KOPT-K1 (cell line): ENCODE measurements around the gene KDM4F.
"Not testable (repeated sequence)": the region's sequence is repeated elsewhere in the genome, so short reads cannot be mapped to it uniquely, and the experiment has no call there.

Experiments
- H3K27ac ChIP-seq: fragments of 200-600 bp; sonication (generic); 2 replicates; pipeline ENCODE4 v1.5.1; 2016; ENCODE audit warnings: antibody characterized with exemption, mild to moderate bottlenecking, low read depth, low read length; ENCODE audit not compliant: poor library complexity, severe bottlenecking
- H3K36me3 ChIP-seq: fragments of 200-600 bp; sonication (generic); 2 replicates; pipeline ENCODE4 v1.5.1; 2017; ENCODE audit warnings: antibody characterized with exemption, mild to moderate bottlenecking, low read length, moderate library complexity; ENCODE audit not compliant: insufficient read depth
- H3K9me3 ChIP-seq: fragments of 200-600 bp; sonication (generic); 2 replicates; pipeline ENCODE4 v1.5.1; 2017; ENCODE audit warnings: antibody characterized with exemption, low read length, mild to moderate bottlenecking; ENCODE audit not compliant: insufficient read depth, poor library complexity, severe bottlenecking

Gene KDM4F

GRCh38 chr11:95049122-95049521 lies at the start of gene KDM4F:
KDM4F (plus strand) TSS chr11:95049422.
- H3K27ac ChIP-seq, H3K36me3 ChIP-seq, H3K9me3 ChIP-seq: not testable (repeated sequence)

- H3K36me3 ChIP-seq = no peaks in the 10 kb centered on the region
- no peak overlapping the region for H3K27ac ChIP-seq
- H3K9me3 ChIP-seq = no peaks in the 10 kb centered on the region
Measured at GRCh38 chr11:95003716-95004115, 45.5 kb upstream of the KDM4F start.

GRCh38 chr11:95005642-95006041 lies 43.6 kb upstream of the KDM4F start:
- Histone ChIP-seq H3K36me3 (no peaks in the 10 kb centered on the region), H3K9me3 (no peaks in the 10 kb centered on the region), H3K27ac (no peak overlapping the region)

GRCh38 chr11:95011376-95011775 lies 37.8 kb upstream of the KDM4F start:
- no peak overlapping the region for H3K27ac ChIP-seq
- H3K9me3 ChIP-seq = no peaks in the 10 kb centered on the region
- H3K36me3 ChIP-seq = no peaks in the 10 kb centered on the region

- Histone ChIP-seq H3K27ac (no peak overlapping the region), H3K9me3 (no peaks in the 10 kb centered on the region), H3K36me3 (no peaks in the 10 kb centered on the region)
Measured at GRCh38 chr11:95014184-95014821, 34.9 kb upstream of the KDM4F start.

GRCh38 chr11:95016139-95016538 lies 33.1 kb upstream of the KDM4F start:
- no peaks in the 10 kb centered on the region for H3K36me3 ChIP-seq
- H3K9me3 ChIP-seq = no peaks in the 10 kb centered on the region
- H3K27ac ChIP-seq = no peak overlapping the region

GRCh38 chr11:95021468-95021867 lies 27.8 kb upstream of the KDM4F start:
- H3K27ac ChIP-seq, H3K36me3 ChIP-seq, H3K9me3 ChIP-seq: not testable (repeated sequence)

GRCh38 chr11:95024958-95025357 lies 24.3 kb upstream of the KDM4F start, which contains the start of gene KDM4E:
KDM4E (plus strand) TSS chr11:95025258; CDS start chr11:95025558, 300 bp downstream.
- Histone ChIP-seq H3K36me3 (no peaks in the 10 kb centered on the region), H3K27ac (no peak within 1 kb of the TSS), H3K9me3 (no peaks in the 10 kb centered on the region)

- not testable (repeated sequence) for H3K9me3 ChIP-seq, H3K36me3 ChIP-seq, H3K27ac ChIP-seq
Measured at GRCh38 chr11:95025594-95025993, 23.6 kb upstream of the KDM4F start.

- Histone ChIP-seq H3K9me3 (no peaks in the 10 kb centered on the region), H3K36me3 (no peaks in the 10 kb centered on the region), H3K27ac (no peak overlapping the region)
Measured at GRCh38 chr11:95028357-95028756, 20.9 kb upstream of the KDM4F start.

- Histone ChIP-seq H3K27ac (no peak overlapping the region), H3K9me3 (no peaks in the 10 kb centered on the region), H3K36me3 (no peaks in the 10 kb centered on the region)
Measured at GRCh38 chr11:95033051-95033450, 16.2 kb upstream of the KDM4F start.

GRCh38 chr11:95035316-95035715 lies 13.9 kb upstream of the KDM4F start:
- H3K36me3 ChIP-seq = no peaks in the 10 kb centered on the region
- no peaks in the 10 kb centered on the region for H3K9me3 ChIP-seq

GRCh38 chr11:95037356-95038035 lies 11.7 kb upstream of the KDM4F start:
- not testable (repeated sequence) for H3K27ac ChIP-seq, H3K9me3 ChIP-seq, H3K36me3 ChIP-seq

More at GRCh38 chr11:95035316-95035715, 13.9 kb upstream of the KDM4F start:
- no peak overlapping the region for H3K27ac ChIP-seq

- Histone ChIP-seq H3K9me3 (no peaks in the 10 kb centered on the region), H3K36me3 (no peaks in the 10 kb centered on the region), H3K27ac (no peak overlapping the region)
Measured at GRCh38 chr11:95042239-95042638, 7.0 kb upstream of the KDM4F start.

GRCh38 chr11:95042906-95043305 lies 6.3 kb upstream of the KDM4F start:
- H3K36me3 ChIP-seq = no peaks in the 10 kb centered on the region
- no peak overlapping the region for H3K27ac ChIP-seq
- H3K9me3 ChIP-seq = no peaks in the 10 kb centered on the region

GRCh38 chr11:95044010-95044409 lies 5.2 kb upstream of the KDM4F start:
- no peaks in the 10 kb centered on the region for H3K36me3 ChIP-seq
- H3K27ac ChIP-seq = no peak overlapping the region
- H3K9me3 ChIP-seq = no peaks in the 10 kb centered on the region
